ENCODE measurements around the gene PPARD.

The PPARD gene

DNA sequence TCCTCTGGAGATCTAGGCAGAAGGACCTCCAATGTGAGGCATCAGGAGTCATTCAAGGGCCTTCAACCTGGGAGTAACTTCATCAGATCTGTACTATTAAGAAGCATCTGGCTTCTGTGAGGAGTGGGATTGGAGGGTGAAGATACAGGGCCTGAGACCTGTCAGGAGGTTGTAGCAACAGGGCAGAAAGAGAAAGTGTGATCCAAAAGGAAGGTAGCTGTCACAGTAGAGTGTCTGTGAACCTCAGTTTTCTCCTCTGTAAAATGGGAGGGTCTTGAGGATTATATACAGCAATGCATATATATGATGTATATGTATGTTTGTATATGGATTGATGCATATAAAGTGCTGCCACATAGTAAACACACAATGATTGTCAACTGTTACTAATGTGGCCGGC, 123.3 kb downstream of the PPARD start:
- in situ Hi-C loops (cut with HindIII; ENCODE audit: low sequenced_read_pairs) = no loop called here

DNA sequence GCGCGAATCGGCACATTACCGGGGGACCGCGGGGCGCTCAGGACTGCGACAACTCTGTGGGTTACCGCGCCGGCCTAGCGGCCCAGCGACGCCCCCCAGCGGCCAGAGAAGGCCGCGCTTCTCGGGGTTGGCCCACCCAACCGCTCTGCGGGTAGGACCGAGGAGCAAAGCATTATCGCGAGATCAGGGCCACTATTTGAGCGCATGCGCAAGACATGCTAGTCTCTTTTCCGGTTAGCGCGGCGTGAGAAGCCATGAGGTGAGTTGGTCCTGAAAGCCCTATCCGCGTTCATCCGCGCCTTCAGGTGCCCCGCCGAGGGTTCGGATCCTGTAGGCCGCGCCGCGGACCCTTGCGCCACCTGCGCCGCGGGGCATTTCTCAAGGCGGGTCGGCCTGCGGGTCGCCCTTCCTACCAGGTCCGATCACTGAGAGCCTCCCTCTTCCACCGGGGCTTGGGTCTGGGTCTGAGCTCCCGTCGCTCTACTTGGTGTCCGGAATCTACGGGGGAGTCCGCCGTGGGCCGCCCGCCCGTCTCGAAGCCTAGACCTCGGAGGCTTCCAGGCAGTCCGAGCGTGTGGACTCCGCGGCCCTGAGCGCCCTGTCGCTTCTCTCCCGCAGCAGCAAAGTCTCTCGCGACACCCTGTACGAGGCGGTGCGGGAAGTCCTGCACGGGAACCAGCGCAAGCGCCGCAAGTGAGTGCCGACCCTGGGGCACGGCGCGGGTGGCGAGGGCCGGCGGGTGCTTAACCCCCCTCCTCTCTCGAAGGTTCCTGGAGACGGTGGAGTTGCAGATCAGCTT, 126.0 kb downstream of the PPARD start, which contains the start of gene RPL10A:
RPL10A (plus strand) TSS at position 221 of the 799 bp plus-strand sequence; CDS start at position 255, 34 bp downstream.
- in situ Hi-C loops (cut with HindIII; ENCODE audit: low sequenced_read_pairs) = no loop called here

DNA sequence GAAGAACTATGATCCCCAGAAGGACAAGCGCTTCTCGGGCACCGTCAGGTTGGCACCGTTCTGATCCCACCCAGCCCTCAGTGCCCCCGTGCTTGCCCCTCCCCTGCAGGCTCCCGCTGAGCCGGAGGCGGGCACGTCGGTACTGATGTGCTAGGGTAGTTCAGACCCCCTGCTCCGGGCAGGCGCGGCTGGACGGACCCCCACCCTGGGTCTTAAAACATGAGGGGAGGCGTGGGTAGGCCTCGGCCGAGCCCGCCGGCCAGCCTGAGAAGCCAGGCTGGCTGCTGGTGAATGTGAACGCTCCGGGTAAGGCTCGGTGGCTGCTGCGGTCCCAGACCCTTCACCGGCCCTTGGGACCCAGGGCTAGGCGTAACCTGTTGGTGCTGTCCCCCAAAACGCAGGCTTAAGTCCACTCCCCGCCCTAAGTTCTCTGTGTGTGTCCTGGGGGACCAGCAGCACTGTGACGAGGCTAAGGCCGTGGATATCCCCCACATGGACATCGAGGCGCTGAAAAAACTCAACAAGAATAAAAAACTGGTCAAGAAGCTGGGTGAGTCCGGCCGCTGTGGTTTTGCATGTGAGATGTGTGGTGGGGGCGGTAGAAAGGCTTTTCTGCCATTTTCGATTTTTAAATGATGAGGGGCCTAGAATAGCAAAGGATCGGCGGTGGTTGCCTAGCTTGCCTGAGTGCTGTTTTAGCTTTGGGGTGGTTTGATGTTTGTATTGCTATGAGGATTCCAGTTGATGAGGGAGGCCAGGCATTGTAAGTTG, 126.8 kb downstream of the PPARD start:
- in situ Hi-C loops (cut with HindIII; ENCODE audit: low sequenced_read_pairs) = no loop called here

DNA sequence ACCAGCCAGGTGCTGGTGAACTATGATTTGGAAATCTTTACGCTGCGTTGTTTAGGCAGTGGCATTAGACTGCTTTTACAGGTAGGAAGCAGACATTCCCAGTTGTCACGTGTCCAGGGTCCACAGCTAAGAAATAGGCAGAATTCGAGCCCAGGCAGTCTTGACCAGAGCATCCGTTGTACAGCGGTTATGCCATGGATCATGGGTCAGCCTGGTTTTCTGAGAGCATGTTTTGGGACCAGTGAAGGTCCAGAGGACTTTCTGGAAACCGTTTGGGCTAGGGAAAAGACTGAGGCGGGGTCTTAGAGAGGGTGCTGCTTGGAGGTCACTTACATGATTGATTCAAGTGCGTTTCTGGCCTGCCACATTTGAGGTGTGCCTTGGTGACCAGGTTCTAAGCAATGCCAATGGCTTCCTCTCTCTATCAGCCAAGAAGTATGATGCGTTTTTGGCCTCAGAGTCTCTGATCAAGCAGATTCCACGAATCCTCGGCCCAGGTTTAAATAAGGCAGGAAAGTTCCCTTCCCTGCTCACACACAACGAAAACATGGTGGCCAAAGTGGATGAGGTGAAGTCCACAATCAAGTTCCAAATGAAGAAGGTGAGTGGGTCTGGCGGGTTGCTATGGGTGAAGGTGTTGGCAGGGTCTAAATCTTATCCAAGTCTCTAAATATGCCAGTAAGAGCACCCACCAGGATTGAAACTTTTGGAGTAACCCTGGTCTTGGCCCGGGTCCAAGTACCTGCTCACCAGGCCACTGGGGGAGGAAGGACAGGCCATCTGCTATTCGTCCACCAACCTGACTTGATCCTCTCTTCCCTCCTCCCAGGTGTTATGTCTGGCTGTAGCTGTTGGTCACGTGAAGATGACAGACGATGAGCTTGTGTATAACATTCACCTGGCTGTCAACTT, 127.6 kb downstream of the PPARD start:
- in situ Hi-C loops (cut with HindIII; ENCODE audit: low sequenced_read_pairs) = no loop called here

DNA sequence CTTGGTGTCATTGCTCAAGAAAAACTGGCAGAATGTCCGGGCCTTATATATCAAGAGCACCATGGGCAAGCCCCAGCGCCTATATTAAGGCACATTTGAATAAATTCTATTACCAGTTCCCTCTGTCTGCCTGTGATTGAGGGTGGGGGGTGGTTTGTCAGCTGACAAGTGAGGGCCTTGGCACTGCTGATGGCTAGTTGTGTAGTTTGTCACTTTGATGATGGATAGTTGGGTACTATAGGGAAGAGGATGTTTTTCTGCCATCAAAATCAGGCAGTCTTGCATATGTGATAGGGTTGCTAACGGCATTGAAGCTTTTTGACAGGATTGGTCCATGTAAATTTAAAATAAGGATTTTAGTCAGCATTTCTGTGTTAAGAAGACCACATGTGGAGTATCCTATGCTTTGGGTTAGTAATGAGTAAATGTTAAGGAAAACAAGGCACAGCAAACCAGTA, 128.3 kb downstream of the PPARD start:
- in situ Hi-C loops (cut with HindIII; ENCODE audit: low sequenced_read_pairs) = no loop called here

DNA sequence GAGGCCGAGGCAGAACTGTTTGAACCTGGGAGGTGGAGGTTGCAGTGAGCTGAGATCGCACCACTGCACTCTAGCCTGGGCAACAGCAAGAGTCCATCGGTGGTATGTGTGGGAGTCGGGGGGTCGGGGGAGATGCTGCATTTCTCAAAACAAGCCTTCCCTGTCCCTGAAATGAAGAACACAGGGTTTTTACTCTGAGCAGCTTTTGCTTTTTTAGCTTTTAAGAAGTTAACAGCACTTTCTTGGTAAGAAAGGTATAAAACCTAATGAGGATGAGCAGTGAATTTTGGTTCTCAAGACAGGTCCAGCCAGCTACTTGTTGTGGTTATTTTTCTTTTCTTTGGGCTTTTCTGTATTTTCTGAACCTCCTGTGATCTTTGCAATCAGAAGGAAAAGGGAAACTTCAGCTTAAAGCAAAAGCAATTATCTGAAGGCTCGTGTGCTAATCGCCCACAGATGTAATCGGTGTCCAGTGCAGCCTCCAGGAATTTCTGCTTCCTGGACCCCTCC, 129.5 kb downstream of the PPARD start:
- in situ Hi-C loops (cut with HindIII; ENCODE audit: low sequenced_read_pairs) = no loop called here

DNA sequence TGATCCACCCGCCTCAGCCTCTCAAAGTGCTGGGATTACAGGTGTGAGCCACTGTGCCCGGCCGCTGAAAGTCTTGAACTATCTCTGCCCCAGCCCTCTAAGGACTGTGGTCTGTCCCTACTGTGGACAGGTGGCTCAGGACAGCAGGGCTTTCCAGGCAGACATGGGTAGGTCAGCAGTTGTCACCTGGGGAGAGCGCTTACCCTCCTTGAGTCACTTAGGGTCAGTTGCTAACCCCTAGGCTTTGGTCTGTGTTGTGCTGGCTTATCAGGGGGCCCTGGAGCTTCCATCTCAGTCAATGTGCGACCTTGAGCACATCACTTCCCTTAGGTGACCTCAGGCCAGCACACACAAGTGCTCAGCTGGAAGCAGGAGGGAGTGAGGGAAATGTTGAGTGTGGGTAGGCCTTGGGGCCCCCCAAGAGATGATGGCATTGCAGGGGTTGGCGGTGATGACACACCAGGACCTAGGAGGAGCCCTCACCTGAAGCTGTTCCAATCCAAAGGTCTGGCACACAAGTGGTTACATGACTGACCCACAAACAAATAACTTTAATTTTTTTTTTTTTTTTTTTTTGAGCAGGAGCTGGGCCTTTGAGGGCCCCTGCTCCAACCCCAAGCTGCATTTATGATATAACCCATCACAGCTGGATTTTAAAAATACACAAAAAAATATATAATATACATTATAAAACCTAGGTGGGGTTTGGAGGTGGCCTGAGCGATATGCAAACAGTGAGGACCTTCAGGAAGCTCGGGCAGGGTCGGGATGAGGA, 130.9 kb downstream of the PPARD start:
- in situ Hi-C loops (cut with HindIII; ENCODE audit: low sequenced_read_pairs) = no loop called here

DNA sequence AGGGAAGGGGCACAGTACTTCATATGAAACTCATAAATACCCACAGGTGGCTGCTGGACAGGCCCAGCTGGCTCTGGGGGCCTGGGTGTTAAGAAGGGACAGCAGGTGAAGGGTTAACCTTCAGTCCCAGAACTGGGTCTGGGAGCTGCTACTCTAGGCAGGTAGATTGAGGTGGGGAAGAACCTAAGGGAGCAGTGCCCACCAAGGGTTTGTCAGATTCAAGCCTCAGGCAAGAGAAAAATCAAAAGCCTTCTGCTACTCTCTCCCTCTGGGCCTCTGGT, 131.4 kb downstream of the PPARD start:
- in situ Hi-C loops (cut with HindIII; ENCODE audit: low sequenced_read_pairs) = no loop called here

DNA sequence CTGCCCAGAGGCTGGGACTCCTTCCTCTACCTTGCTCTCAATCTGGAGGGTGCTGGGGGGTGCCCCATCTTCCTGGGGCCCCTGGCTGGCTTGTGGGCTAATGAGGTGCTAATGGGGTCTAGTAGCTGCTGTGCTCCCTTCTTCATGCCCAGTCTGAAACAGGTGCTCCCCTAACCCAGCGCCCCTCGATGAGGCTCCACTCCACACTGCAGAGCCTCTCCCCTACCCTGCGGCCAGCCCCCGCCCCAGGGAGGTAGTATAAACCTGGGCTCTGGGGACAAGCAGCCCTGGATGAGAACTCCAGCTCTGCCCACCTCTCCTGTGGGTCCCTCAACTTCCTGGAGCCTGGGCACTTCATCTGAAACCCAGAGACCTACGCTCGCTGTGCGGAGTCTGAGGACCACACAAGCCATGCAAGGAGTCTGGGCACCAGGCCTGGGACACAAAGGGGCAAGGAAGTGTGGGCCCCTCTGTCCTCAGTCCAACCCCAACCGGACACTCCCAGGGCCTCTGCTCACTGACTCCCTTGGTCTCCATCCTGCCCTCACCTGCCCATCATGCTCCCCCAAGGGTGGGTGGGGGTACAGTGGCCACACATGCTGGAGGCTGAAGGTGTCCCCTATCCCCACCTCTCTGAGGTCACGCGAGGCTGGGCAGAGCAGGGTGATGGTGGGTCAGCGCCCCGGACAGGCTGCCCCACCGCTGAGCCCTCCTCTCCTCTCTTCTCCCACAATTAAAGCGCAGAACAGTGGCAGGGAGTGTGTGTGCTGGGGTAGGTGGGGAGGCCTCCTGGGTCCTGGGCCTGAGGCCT, 132.0 kb downstream of the PPARD start:
- in situ Hi-C loops (cut with HindIII; ENCODE audit: low sequenced_read_pairs) = no loop called here

DNA sequence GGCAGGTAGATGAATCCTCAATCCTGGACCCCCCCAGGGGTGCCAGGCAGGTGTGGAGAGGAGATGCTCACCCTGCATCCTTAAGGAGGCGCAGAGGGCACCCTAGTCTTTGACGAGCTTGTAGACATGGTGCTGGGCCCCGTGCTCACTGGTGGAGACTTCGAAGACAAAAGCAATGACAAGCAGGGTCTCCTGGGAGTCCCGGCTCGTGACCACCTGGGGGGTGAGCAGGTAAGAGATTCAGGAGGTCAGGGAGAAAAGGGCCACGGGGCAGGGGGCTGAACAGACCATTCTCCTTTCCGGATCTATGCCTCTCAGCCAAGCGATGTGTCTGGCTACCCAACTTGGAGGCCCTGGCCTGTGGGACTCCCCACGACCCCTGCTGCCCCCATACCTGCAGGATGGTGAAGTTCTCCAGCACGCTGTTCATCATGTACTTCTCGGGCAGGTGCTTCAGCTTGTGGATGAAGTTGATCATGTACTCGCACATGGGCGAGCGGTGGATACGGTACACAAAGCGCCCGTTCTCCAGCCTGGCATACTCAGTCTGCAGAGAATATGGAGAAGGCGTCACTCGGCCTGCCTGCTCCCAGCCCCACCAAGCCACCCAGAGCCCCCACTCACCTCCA, 132.7 kb downstream of the PPARD start:
- in situ Hi-C loops (cut with HindIII; ENCODE audit: low sequenced_read_pairs) = no loop called here

DNA sequence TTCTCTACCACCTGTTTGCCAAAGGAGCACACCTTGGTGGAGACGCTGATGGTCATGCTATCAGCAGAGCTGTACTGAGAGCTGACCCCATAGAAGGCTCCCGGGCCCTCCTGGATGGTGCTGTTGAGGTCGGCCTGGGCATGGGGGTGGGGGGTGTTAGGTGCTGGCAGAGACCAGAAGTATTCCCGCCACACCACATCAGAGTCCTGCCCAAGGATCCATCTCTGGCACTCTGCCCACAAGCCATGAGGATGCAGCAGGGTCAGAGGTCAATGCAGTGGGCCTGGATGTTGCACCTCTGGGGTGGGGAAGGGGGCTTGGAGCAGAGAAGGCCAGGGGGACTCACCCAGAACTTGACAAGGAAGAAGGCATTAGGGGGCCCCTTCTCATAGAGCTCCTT, 133.2 kb downstream of the PPARD start:
- in situ Hi-C loops (cut with HindIII; ENCODE audit: low sequenced_read_pairs) = no loop called here

DNA sequence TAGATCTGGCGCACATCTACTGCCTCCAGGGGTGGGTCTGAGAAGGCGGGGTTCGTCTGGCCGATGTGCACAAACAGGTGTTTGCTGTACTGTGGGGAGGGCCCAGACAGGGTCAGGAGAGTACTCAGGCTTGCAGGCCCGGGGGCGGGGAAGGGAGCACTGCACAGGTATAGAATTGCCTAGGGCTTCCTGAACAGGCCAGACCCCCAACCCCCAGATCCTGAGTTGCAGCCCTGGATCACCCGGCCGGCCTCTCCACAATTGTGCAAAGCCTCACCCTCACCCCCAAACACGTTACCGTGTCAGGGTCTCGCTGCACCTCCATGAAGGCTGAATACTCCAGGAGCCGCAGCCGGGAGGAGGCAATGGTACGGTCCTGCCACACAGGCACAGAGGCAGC, 133.6 kb downstream of the PPARD start:
- in situ Hi-C loops (cut with HindIII; ENCODE audit: low sequenced_read_pairs) = no loop called here

DNA sequence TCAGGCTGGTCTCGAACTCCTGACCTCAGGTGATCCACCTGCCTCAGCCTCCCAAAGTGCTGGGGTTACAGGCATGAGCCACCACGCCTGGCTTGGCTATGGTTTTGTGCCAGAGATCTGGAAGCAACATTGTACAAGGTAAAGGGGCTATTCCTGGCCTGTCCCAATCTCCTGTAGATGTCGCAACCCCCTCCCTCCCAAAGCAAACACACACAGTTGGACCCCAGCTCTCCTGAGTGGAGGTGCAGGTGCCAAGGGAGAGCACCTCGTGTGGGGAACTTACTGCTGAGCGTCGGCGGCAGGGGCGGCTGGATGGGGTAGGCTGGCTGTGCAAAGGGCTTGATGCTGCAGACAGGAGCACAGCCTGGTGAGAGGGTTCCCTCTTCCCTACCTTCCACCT, 134.7 kb downstream of the PPARD start:
- in situ Hi-C loops (cut with HindIII; ENCODE audit: low sequenced_read_pairs) = no loop called here

Measured in DLD1 (cell line).